ENCODE measurements around the gene WWOX. TPM values are rescaled to one million over a fixed set of nuclear protein-coding genes. Genes with fewer than 3 reads are reported as not detected.

Gene WWOX
- total RNA-seq, 1 donor from 2014 or later = 28.2 TPM

DNA sequence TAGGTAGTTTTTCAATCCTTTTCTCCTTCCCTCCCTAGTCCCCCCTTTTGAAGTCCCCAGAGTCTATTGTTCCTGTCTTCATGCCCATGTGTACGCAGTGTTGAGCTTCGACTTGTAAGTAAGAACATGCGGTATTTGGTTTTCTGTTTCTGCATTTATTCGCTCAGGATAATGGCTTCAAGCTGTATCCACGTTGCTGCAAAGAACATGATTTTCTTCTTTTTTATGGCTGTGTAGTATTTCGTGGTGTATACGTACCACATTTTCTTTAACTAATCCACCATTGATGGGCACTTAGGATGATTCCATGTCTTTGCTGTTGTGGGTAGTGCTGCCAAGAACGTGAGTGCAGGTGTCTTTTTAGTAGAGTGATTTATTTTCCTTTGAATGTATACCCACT is 651.2 kb downstream of the WWOX start:
- TF ChIP-seq, protein P1, sequence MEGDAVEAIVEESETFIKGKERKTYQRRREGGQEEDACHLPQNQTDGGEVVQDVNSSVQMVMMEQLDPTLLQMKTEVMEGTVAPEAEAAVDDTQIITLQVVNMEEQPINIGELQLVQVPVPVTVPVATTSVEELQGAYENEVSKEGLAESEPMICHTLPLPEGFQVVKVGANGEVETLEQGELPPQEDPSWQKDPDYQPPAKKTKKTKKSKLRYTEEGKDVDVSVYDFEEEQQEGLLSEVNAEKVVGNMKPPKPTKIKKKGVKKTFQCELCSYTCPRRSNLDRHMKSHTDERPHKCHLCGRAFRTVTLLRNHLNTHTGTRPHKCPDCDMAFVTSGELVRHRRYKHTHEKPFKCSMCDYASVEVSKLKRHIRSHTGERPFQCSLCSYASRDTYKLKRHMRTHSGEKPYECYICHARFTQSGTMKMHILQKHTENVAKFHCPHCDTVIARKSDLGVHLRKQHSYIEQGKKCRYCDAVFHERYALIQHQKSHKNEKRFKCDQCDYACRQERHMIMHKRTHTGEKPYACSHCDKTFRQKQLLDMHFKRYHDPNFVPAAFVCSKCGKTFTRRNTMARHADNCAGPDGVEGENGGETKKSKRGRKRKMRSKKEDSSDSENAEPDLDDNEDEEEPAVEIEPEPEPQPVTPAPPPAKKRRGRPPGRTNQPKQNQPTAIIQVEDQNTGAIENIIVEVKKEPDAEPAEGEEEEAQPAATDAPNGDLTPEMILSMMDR (conservative IDR thresholded peaks at IDR 0.05) = no peak
- H3K9me3 Mint-ChIP-seq = peaks cover 5% of the 10 kb centered on the region
- H3K4me1 Mint-ChIP-seq (ENCODE audit: unreplicated experiment) = peaks cover 19% of the 10 kb centered on the region
- no peak overlapping the region for H3K4me3 Mint-ChIP-seq
- no peak overlapping the region for H3K27ac Mint-ChIP-seq
- no peak for DNase-seq (ENCODE audit: extremely low spot score, unreplicated experiment)
- H3K27me3 Mint-ChIP-seq = no peaks in the 10 kb centered on the region
- no peaks in the 10 kb centered on the region for H3K36me3 Mint-ChIP-seq

DNA sequence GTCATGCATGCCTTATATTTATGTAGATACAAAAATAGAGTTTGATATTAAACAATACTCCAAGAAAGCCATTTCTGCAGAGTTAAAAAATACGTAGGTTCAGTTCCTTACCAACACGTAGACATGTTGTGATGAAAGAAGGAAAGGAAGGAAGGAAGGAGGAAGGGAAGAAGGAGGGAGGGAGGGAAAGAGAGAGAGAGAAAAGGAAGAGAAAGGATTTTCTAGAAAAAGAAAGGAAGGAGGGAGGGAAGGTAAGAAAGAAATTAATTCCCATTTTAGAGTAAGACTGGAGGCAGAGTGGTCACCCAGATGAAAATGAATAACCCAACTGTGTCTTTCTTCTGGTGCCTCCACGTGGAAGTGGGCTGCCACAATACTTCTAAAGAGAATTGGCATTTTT is 652.1 kb downstream of the WWOX start:
- no peak overlapping the region for H3K4me3 Mint-ChIP-seq
- TF ChIP-seq, protein P1 (conservative IDR thresholded peaks at IDR 0.05) = no peak
- H3K9me3 Mint-ChIP-seq = peaks cover 9% of the 10 kb centered on the region
- DNase-seq (ENCODE audit: extremely low spot score, unreplicated experiment) = no peak
- no peak overlapping the region for H3K27ac Mint-ChIP-seq
- H3K36me3 Mint-ChIP-seq = no peaks in the 10 kb centered on the region
- H3K4me1 Mint-ChIP-seq (ENCODE audit: unreplicated experiment) = peaks cover 16% of the 10 kb centered on the region
- no peaks in the 10 kb centered on the region for H3K27me3 Mint-ChIP-seq

DNA sequence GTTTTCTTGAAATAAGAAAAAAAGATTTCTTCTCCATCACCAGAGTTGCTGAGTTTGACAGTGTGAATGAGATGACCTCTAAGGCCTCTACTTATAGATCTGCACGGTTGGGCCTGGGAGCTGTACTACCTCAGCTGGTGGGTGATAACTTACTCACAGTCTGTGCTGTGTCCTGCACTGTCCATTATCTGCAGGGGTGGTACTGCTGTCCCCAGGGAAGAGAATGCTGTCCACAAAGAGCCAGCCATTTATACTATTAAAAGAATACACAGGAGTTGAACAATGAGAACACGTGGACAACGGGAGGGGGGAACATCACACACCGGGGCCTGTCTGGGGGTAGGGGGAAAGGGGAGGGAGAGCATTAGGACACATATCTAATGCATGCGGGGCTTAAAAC is 655.3 kb downstream of the WWOX start:
- Mint-ChIP-seq H3K36me3 (no peaks in the 10 kb centered on the region), H3K27ac (no peak overlapping the region), H3K9me3 (peaks cover 8% of the 10 kb centered on the region)

DNA sequence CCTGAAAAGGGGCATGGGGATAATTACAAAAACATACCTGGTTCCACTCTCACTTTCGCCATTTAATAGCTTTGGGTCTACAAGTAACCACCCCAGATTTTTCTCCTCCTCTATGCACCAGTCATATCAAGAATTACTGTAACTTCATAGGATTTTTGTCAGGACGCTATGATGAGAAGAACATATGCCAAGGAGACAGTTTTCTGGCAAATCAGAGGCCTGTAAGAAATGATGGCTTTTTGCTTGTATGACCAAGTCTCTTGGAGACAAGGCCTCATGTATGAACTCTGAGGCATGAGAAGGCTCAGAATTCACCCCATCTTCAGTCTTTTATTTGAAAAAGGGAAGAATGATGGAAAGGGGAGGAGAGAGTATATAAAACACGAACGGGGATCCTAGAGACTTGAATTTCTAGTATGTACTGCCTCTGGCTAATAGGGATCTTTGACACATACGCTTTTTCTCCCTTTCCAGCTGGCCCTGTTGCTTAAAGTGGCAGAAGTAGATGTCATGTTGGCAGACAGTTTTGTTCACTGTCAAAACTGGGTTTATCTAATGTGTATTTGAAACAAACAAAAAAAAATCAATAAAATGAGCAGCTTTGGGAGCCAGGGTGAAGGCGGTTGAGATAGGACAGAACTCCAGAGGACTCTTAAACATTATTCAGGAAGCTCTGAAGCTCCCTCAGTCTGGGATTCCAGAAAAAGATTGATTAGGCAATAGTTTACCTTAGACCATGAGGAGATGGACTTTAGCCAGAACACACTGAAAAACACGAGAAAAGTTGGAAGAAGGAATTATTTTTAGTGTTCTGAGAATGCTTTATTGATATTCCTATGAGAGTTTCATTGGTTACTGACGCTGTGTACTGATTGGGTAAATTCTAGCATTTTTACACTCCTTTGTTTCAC is 656.6 kb downstream of the WWOX start:
- Mint-ChIP-seq H3K4me3 (no peak overlapping the region), H3K9me3 (peaks cover 8% of the 10 kb centered on the region), H3K36me3 (no peaks in the 10 kb centered on the region), H3K4me1 (ENCODE audit: unreplicated experiment) (no peaks in the 10 kb centered on the region), H3K27ac (no peak overlapping the region), H3K27me3 (no peaks in the 10 kb centered on the region)
- TF ChIP-seq, protein P1 (conservative IDR thresholded peaks at IDR 0.05) = no peak
- DNase-seq (ENCODE audit: extremely low spot score, unreplicated experiment) = no peak

More for the DNA sequence above, 655.3 kb downstream of the WWOX start:
- no peaks in the 10 kb centered on the region for H3K4me1 Mint-ChIP-seq (ENCODE audit: unreplicated experiment)
- DNase-seq (ENCODE audit: extremely low spot score, unreplicated experiment) = no peak
- TF ChIP-seq, protein P1 (conservative IDR thresholded peaks at IDR 0.05) = no peak
- no peak overlapping the region for H3K4me3 Mint-ChIP-seq
- H3K27me3 Mint-ChIP-seq = no peaks in the 10 kb centered on the region

DNA sequence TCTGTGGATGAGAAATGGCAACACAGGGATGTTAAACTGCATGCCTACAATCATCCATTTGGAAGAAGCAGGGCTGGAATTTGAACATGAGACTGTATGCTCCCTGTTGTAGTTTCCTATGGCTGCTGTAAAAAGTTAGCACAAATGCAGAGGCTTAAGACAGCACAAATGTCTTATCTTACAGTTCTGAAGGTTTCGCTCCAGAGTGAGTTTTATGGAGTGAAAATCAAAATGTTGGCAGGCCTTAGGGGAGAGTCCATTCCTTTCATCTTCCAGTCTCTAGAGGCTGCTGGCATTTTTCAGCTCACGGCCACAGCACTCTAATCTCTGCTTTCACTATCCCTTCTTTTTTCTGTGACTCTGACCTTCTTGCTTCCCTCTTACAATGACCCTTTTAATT is 660.1 kb downstream of the WWOX start:
- Mint-ChIP-seq H3K4me3 (no peak overlapping the region), H3K36me3 (no peaks in the 10 kb centered on the region), H3K9me3 (peaks cover 8% of the 10 kb centered on the region), H3K4me1 (ENCODE audit: unreplicated experiment) (no peaks in the 10 kb centered on the region), H3K27ac (no peak overlapping the region), H3K27me3 (no peaks in the 10 kb centered on the region)
- TF ChIP-seq, protein P1 (conservative IDR thresholded peaks at IDR 0.05) = no peak
- no peak for DNase-seq (ENCODE audit: extremely low spot score, unreplicated experiment)
